AG08396 (cell line): ENCODE measurements around the gene C11orf24.

Experiments used
- DNase-seq: peaks from one replicate; pipeline ENCODE4 v3.0.0; 2012; ENCODE audit warnings: low spot score, mixed read lengths

C11orf24 gene

GRCh38 chr11:68271781-68272608, at the start of gene C11orf24:
C11orf24 (minus strand) TSS chr11:68271973; CDS start chr11:68263767, 8,206 bp downstream.
- DNase-seq, result peak; percentile 99

- no peak for DNase-seq
These were observed 45.5 kb upstream of the C11orf24 start for GRCh38 chr11:68317147-68317785.

GRCh38 chr11:68315171-68315920, 43.6 kb upstream of the C11orf24 start:
- DNase-seq, result no peak

- peak; percentile 43 for DNase-seq
These were observed 42.7 kb upstream of the C11orf24 start for GRCh38 chr11:68314203-68315170.

- DNase-seq, result peak; percentile 49
These were observed 41.9 kb upstream of the C11orf24 start for GRCh38 chr11:68313574-68314202.

- DNase-seq, result peak; percentile 62
These were observed 41.2 kb upstream of the C11orf24 start for GRCh38 chr11:68312780-68313573.

- peak; percentile 84 for DNase-seq
These were observed 40.5 kb upstream of the C11orf24 start, which contains the start of gene LRP5 for GRCh38 chr11:68312117-68312779. LRP5 (plus strand) TSS chr11:68312591; CDS start chr11:68312715, 124 bp downstream.

GRCh38 chr11:68311160-68312116, 39.7 kb upstream of the C11orf24 start:
- DNase-seq, result no peak

GRCh38 chr11:68309621-68310185, 37.9 kb upstream of the C11orf24 start:
- no peak for DNase-seq

- no peak for DNase-seq
These were observed 36.3 kb upstream of the C11orf24 start for GRCh38 chr11:68308068-68308467.

GRCh38 chr11:68306636-68307035, 34.9 kb upstream of the C11orf24 start:
- no peak for DNase-seq

- no peak for DNase-seq
These were observed 32.4 kb upstream of the C11orf24 start for GRCh38 chr11:68303982-68304780.

- no peak for DNase-seq
These were observed 31.3 kb upstream of the C11orf24 start for GRCh38 chr11:68303083-68303482.

- peak; percentile 37 for DNase-seq
These were observed 30.9 kb upstream of the C11orf24 start for GRCh38 chr11:68302670-68303069.

- no peak for DNase-seq
These were observed 30.5 kb upstream of the C11orf24 start for GRCh38 chr11:68302256-68302655.

- DNase-seq, result no peak
These were observed 28.5 kb upstream of the C11orf24 start for GRCh38 chr11:68300076-68300830.
